Head of caudate nucleus (tissue), 42 donors: Measurements from ENCODE around the gene SMAD3.

Source experiments
- DNase-seq, 42 donors: peaks; one replicate each; pipeline versions ENCODE4 v3.0.0 to v3.0.0-alpha.2; 2020 to 2021; ENCODE audit warnings: mixed read lengths in 7 of 42
- intact Hi-C: fragments of 100-400 bp; cut with DNase I; formaldehyde crosslinking; loops from one replicate; pipeline ENCODE4 v1.15.0; 2022

SMAD3 gene

GRCh38 chr15:67033012-67033411 lies 32.4 kb upstream of the SMAD3 start:
- no peak for DNase-seq
- intact Hi-C loops: no loop called here

- peak in 15 of 42 donors; percentile 26 to 60 (median 39) for DNase-seq
- intact Hi-C loops: no loop called here
Observed at GRCh38 chr15:67033571-67034044, 31.8 kb upstream of the SMAD3 start.

GRCh38 chr15:67035886-67036285 lies 29.5 kb upstream of the SMAD3 start:
- intact Hi-C loops: no loop called here
- no peak for DNase-seq

- intact Hi-C loops: no loop called here
- DNase-seq: no peak
Observed at GRCh38 chr15:67036775-67037555, 28.4 kb upstream of the SMAD3 start.

GRCh38 chr15:67037694-67038093 lies 27.7 kb upstream of the SMAD3 start:
- intact Hi-C loops: no loop called here
- no peak for DNase-seq

- no peak for DNase-seq
- intact Hi-C loops: no loop called here
Observed at GRCh38 chr15:67038736-67039135, 26.7 kb upstream of the SMAD3 start.

GRCh38 chr15:67039384-67040075 lies 25.9 kb upstream of the SMAD3 start:
- intact Hi-C loops: no loop called here
- DNase-seq: no peak

GRCh38 chr15:67040277-67040676 lies 25.1 kb upstream of the SMAD3 start:
- DNase-seq: no peak
- intact Hi-C loops: no loop called here

GRCh38 chr15:67042551-67043142 lies 22.8 kb upstream of the SMAD3 start:
- peak in 32 of 42 donors; percentile 40 to 87 (median 64) for DNase-seq
- intact Hi-C loops: no loop called here

GRCh38 chr15:67043939-67044771 lies 21.2 kb upstream of the SMAD3 start:
- intact Hi-C loops: no loop called here
- no peak for DNase-seq

- intact Hi-C loops: no loop called here
Observed at GRCh38 chr15:67047149-67047661, 18.2 kb upstream of the SMAD3 start.

GRCh38 chr15:67048281-67049279 lies 16.8 kb upstream of the SMAD3 start:
- DNase-seq: no peak
- intact Hi-C loops: no loop called here

More at GRCh38 chr15:67047149-67047661, 18.2 kb upstream of the SMAD3 start:
- DNase-seq: no peak

GRCh38 chr15:67049351-67050044 lies 15.9 kb upstream of the SMAD3 start:
- no peak for DNase-seq
- intact Hi-C loops: no loop called here

GRCh38 chr15:67050062-67050461 lies 15.3 kb upstream of the SMAD3 start:
- DNase-seq: peak in 6 of 42 donors; percentile 28 to 63 (median 36)
- intact Hi-C loops: no loop called here

GRCh38 chr15:67050522-67051087 lies 14.8 kb upstream of the SMAD3 start:
- DNase-seq: no peak
- intact Hi-C loops: no loop called here

- peak in 1 of 42 donors; percentile 43 for DNase-seq
- intact Hi-C loops: no loop called here
Observed at GRCh38 chr15:67051088-67052045, 14.0 kb upstream of the SMAD3 start.
